AG08396 (cell line): ENCODE results near the gene DNAH5.
"Not testable (repeated sequence)": the region's sequence is repeated elsewhere in the genome, so short reads cannot be mapped to it uniquely, and the experiment has no call there.

ENCODE experiments used
- DNase-seq: peaks from one replicate; pipeline ENCODE4 v3.0.0; 2012; ENCODE audit warnings: low spot score, mixed read lengths

The DNAH5 gene, protein sequence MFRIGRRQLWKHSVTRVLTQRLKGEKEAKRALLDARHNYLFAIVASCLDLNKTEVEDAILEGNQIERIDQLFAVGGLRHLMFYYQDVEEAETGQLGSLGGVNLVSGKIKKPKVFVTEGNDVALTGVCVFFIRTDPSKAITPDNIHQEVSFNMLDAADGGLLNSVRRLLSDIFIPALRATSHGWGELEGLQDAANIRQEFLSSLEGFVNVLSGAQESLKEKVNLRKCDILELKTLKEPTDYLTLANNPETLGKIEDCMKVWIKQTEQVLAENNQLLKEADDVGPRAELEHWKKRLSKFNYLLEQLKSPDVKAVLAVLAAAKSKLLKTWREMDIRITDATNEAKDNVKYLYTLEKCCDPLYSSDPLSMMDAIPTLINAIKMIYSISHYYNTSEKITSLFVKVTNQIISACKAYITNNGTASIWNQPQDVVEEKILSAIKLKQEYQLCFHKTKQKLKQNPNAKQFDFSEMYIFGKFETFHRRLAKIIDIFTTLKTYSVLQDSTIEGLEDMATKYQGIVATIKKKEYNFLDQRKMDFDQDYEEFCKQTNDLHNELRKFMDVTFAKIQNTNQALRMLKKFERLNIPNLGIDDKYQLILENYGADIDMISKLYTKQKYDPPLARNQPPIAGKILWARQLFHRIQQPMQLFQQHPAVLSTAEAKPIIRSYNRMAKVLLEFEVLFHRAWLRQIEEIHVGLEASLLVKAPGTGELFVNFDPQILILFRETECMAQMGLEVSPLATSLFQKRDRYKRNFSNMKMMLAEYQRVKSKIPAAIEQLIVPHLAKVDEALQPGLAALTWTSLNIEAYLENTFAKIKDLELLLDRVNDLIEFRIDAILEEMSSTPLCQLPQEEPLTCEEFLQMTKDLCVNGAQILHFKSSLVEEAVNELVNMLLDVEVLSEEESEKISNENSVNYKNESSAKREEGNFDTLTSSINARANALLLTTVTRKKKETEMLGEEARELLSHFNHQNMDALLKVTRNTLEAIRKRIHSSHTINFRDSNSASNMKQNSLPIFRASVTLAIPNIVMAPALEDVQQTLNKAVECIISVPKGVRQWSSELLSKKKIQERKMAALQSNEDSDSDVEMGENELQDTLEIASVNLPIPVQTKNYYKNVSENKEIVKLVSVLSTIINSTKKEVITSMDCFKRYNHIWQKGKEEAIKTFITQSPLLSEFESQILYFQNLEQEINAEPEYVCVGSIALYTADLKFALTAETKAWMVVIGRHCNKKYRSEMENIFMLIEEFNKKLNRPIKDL (N-terminal part only)

GRCh38 chr5:13944560-13945199 lies at the start of gene DNAH5:
Gene DNAH5 (minus strand): TSS chr5:13944688. CDS start chr5:13944438, 250 bp downstream.
- DNase-seq: peak; percentile 10

DNA sequence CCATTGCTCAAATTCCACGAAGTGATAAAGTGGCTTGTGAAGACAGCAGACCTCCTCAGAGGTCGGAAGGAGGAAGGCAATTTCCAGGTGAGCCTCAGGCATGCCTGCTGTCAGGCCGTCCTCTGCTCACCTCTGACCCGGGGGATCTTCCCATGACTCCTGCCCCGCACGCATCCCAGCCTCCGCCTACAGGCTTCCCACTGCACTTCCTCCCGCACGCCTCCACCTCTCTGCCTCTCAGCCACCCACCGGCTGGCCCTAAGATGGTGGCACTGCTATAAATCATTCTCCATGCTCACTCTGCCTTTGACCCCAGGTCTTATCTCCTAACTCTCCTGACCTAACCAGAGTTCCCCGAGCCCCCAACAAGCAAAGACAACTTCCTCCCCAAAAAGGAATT lies 49.4 kb upstream of the DNAH5 start:
- DNase-seq: no peak

DNA sequence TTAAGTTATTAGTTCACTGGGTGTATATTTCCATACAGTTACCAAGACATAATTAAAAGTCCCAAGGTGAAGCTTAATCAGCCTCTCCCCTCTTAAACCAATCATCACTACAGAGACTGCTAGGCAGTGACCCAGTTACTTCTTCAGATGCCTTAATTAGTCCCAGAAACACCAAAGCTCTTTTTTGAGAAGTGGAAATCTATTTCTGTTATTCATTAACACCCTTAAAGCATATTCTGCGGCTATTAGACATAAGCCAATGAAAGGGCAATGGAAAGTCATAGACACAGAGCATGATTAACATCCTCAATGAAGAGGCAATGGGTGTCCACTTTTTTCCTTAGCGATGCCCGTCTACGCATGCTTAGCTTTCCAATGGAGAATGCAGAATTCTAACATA lies 48.3 kb upstream of the DNAH5 start:
- DNase-seq: no peak

DNA sequence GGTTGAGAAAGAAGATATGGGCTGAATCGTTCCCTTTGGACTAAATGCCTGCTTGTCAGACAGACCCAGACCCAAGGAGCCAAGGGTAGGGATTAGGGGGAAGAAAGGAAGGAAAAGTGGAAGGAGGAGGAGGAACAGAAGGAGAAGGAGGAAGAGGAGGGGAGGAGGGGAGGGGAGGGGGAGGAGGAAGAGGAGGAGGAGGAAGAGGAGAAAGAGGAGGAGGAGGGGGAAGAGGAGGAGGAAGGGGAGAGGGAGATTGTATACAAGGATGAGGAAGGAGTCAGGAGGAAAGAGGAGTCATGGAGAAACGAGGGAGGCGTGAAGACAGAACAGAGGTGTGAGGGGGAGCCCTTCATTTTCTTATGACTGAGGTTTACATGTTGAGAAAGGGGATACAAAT lies 46.9 kb upstream of the DNAH5 start:
- no peak for DNase-seq

DNA sequence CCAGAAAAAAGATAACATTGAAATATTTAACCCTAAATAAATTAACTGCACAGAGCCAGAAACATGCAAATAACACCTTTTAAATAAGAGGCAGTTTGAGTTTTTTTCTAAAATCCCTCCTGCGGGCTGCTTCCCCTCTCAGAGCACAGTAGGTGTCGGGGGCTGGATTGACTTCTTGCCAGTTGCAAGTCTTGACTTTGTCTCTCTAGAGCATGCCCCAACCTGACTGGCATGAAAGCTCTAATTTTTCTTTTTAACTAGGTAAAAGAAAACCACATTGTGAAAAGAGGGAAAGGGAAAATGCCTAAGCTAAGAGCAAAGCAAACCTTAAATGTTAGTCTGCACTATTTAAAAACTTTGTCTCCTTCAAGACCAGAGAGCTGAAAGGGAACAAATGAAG lies 46.4 kb upstream of the DNAH5 start:
- DNase-seq: no peak

DNA sequence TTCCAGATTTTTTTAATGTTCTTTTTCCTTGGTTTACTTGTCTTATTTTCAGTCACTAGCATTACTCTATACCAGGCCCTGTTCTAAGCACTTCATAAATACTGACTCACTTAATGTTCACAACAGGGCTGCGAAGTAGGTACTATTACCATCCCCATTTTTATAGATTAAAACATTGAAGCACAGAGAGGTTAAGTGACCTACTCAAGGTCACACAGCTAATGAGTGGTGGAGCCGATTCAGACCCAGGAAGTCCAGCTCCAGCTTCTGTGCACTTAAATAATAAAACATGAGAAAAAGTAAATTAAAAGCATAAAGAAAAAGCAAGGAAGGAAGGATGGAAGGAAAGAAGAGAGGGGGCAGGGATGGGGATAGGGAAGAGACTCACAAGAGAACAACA lies 45.3 kb upstream of the DNAH5 start:
- no peak for DNase-seq

- peak; percentile 61 for DNase-seq
Measured at GRCh38 chr5:13987843-13988464, 43.5 kb upstream of the DNAH5 start.

GRCh38 chr5:13985731-13986418 lies 41.4 kb upstream of the DNAH5 start:
- peak; percentile 76 for DNase-seq

- not testable (repeated sequence) for DNase-seq
Measured at GRCh38 chr5:13984888-13985287, 40.4 kb upstream of the DNAH5 start.

DNA sequence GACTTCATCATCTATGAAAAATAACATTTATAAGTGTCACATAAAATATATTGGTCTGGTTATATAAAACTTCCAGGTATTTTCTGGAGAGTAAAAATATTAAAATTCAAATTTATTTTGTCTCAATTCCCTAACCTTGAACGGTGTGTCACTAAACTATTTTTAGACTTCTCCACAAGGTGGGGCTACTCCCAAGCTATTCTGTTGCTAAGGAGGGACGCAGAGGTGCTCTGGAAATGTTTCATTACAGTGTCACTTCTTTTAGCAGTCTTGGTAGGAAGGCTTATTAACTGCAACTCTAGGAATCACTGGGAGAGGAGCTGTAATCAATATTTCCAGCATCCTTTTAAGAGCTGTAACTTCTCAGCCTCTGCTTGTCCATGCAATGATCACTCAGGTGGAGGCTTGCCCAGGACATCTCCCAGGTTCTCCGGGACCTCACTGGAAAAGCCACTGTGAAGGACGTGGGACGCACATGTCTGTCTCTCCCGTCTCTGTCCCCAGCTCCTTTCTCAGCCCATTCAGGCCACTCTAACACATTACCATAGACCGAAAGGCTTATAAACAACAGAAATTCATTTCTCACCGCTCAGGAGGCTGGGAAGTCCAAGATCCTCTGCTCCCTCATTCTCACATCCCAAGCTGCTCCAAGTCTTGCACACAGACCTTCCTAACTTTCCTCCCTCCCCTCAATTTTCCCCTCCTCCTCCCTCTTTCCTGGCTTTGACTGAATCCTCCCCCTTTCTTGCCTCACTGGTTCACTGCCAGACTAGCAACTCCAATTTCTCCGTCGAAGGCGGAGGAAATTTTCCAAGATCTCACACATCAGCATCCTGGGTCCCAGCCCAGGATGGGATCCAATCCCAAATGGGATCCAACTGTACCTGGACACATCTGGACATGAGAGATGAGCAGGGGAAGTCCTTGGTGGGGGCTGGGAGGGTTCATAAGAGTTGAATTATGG lies 32.7 kb upstream of the DNAH5 start:
- DNase-seq: peak; percentile 61

- no peak for DNase-seq
Measured at GRCh38 chr5:13976223-13976622, 31.7 kb upstream of the DNAH5 start.

DNA sequence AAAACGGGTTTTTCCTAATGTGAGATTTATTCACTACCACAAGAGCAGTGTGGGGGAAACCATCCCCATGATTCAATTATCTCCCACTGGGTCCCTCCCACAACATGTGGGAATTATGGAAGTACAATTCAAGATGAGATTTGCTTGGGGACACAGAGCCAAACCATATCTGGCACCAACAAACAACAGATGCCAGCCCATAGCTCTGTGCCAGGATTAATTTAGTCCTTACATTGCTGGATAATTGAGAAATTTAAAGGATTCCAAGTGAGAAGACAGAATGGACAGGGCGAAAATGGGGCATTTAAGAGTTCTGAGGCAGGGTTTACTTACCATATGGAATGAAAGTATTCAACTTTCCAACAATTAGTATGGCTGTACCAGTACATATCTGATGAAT lies 30.8 kb upstream of the DNAH5 start:
- DNase-seq: no peak

DNA sequence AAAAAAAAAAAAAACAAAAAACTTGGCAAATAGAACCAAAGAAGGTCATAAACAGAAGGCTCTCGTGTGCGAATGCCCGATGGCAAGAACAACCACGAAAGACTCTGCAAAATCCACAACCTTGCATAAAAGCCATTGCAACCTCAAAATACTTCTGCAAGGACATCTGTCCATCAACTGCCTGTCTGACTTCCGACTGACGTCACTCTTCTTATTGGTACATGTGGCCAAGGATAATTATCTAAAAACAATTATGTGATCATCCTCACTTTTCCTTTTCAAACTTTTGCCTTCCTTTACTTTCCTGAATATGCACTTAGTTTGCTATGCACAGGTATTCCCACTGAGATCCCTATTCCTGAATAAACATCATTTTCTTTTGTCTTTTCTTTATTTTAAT lies 29.2 kb upstream of the DNAH5 start:
- DNase-seq: no peak

DNA sequence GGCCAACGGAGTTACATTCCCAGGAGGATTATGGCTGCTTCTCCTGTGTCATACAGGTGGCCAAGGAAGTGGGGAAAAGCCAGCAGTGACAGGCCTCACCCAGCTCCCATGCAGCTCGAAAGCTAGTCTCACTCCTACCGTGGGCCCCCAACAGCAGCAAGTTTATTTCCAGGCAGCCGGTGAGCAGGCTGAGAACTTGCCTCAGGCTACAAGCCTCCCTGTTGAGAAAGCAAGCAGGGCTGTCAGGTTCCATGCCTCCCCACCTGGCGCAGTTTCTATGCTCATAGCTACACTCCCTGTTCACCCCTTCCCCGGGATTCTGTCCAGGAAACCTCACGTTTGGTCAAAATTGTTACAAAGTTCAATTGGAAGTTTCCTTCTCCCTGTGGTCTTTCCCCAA lies 27.5 kb upstream of the DNAH5 start:
- no peak for DNase-seq

DNA sequence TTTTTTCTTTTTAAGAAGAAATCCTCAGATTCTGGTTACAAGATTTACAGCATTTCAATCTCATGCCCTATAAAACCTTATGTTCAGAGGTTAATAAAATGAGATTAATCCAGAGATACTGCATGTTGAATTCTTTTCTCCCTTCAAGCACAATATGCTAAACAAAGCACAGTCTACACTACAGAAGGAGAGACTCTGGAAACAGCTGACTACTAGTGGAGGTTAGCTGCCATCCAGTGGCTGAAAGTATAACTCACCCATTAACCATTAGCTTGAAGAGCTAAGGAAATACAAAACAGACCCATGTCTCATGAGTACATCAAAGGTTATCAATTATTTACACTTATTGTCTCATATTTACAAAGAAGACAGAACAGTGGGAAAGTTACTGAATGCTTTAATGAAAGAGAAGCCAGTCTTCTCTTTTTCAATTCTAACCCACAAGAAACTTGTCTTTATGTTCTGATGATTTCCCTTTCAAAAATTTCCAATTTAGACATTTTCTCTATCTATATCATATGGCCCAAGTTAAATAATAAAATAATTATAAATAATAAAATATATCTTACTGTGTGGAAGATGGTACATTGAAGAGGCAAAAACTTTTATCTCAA lies 12.7 kb upstream of the DNAH5 start:
- DNase-seq: peak; percentile 42

- DNase-seq: no peak
Measured at GRCh38 chr5:13956471-13956870, 12.0 kb upstream of the DNAH5 start.

DNA sequence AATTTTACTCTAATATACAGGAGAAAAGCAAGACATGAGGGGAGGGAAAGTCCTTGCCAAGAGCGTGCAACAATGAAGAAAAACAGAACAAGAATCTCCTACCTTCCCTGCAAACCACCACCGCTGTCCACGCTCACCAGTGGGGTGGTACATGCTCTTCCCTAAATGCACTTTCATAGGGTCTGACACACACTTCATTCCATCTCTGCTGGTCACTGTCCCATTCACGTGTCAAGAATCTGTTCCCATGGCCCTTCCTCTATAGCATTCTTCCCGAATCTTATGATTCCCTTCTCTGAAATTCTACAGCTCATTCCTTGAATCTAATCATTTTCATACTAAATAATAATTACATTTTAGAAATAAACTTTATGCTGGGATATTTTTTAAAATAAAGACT lies 11.4 kb upstream of the DNAH5 start:
- DNase-seq: peak; percentile 11

DNA sequence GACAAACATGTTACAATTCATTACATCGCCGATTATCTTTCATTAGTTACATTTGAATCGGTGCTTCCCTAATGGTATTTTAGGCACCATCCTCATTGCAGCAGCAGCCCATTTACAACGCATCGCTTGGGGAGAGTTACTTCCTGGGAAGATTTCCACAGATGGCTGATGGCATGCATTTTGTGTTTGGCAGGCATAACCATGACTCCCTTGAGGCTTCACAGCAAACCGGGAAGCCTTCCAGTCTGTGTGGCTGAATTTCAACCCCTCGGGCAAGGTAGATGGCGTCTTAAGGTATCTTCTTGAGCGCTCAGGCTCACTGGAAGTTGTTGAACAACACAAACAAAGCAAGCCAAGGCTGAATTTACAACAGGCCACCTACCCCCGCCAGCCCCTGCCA lies 1.6 kb upstream of the DNAH5 start:
- no peak for DNase-seq

- no peak for DNase-seq
Measured at GRCh38 chr5:13945271-13945670, 783 bp upstream of the DNAH5 start.
